Measurements from ENCODE around the gene HIVEP1. TPM values are rescaled to one million over a fixed set of nuclear protein-coding genes. Genes with fewer than 3 reads are reported as not detected.

Gene HIVEP1
- total and polyA plus RNA-seq, 3 experiments from 2014 or later: 2.8 to 37.1 (median 33.5) TPM

DNA sequence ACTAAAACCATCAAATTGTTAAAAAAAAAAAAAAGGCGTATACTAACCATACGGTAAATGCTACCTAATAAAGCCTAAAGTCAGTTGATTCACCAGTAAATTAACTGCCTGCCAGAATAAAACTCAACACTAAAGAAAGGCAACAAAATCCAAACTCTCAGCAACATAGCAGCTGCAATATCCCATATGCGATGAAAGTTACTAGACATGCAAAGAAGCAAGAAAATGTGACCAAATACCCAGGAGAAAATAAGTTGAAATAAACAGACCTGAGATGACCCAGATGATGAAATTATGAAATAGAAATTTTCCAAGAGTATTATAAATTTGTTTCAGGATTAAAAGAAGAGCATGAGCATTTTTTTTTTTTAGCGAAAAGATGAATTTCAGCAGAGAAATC, 174.4 kb downstream of the HIVEP1 start:
- peaks cover 0 to 3% (median 2%) of the 10 kb centered on the region in 3 donors for H3K36me3 Mint-ChIP-seq
- H3K4me1 Mint-ChIP-seq: peaks cover 0 to 7% (median 0%) of the 10 kb centered on the region in 3 donors
- H3K27ac ChIP-seq (ENCODE audit: low read depth, low read length): no peak overlapping the region
- no peaks in the 10 kb centered on the region for H3K4me1 ChIP-seq (ENCODE audit: insufficient read depth, low read length)
- H3K9me3 ChIP-seq (ENCODE audit: low read length): no peaks in the 10 kb centered on the region
- H3K27me3 Mint-ChIP-seq: peaks cover 3 to 4% of the 10 kb centered on the region in 2 donors
- no peak for DNase-seq
- H3K4me3 Mint-ChIP-seq: no peak overlapping the region
- ChIA-PET POLR2A (no interaction called here), CTCF (no interaction called here)
- no peaks in the 10 kb centered on the region for H3K36me3 ChIP-seq (ENCODE audit: insufficient read depth, low read length)
- H3K27me3 ChIP-seq (ENCODE audit: insufficient read depth, low read length, poor library complexity, severe bottlenecking): no peaks in the 10 kb centered on the region
- no peaks in the 10 kb centered on the region for H3K9me3 Mint-ChIP-seq
- H3K4me3 ChIP-seq (ENCODE audit: low read length): no peak overlapping the region
- no peak overlapping the region for H3K27ac Mint-ChIP-seq

GRCh38 chr6:12189150-12189549, 177.0 kb downstream of the HIVEP1 start:
- Histone ChIP-seq H3K36me3 (ENCODE audit: insufficient read depth, low read length) (no peaks in the 10 kb centered on the region), H3K4me1 (ENCODE audit: insufficient read depth, low read length) (no peaks in the 10 kb centered on the region), H3K27ac (ENCODE audit: low read depth, low read length) (no peak overlapping the region), H3K27me3 (ENCODE audit: insufficient read depth, low read length, poor library complexity, severe bottlenecking) (no peaks in the 10 kb centered on the region), H3K4me3 (ENCODE audit: low read length) (no peak overlapping the region), H3K9me3 (ENCODE audit: low read length) (no peaks in the 10 kb centered on the region)
- peaks cover 0 to 5% (median 0%) of the 10 kb centered on the region in 3 donors for H3K4me1 Mint-ChIP-seq
- H3K9me3 Mint-ChIP-seq: no peaks in the 10 kb centered on the region
- POLR2A ChIA-PET: no interaction called here
- DNase-seq: no peak
- H3K27me3 Mint-ChIP-seq: peaks cover 0 to 3% of the 10 kb centered on the region in 2 donors
- H3K4me3 Mint-ChIP-seq: no peak overlapping the region
- H3K36me3 Mint-ChIP-seq: no peaks in the 10 kb centered on the region
- H3K27ac Mint-ChIP-seq: no peak overlapping the region
- CTCF ChIA-PET: no interaction called here

DNA sequence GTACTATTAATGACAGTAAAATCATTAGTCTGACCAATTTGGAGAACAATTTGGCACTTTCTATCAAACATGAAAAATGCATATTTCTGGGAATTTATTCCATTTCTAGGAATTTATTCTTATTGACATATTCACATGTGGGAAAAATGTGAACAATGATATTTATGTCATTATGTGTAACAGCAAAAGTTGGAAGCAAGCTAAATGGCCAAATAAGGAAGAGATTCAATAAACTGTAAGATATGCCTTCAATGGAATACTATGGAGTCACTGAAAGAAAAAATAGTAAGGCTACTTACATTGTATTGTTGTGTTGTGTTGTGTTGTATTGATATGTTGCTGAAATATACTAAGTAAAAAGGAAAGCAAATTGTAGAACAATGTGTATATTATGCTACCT, 177.5 kb downstream of the HIVEP1 start:
- Mint-ChIP-seq H3K4me3 (no peak overlapping the region), H3K9me3 (no peaks in the 10 kb centered on the region), H3K4me1 (peaks cover 0 to under 1% (median 0%) of the 10 kb centered on the region in 3 donors), H3K27ac (no peak overlapping the region), H3K36me3 (no peaks in the 10 kb centered on the region), H3K27me3 (peaks cover 0 to 3% of the 10 kb centered on the region in 2 donors)
- ChIA-PET CTCF (no interaction called here), POLR2A (no interaction called here)
- no peak for DNase-seq
- no peaks in the 10 kb centered on the region for H3K9me3 ChIP-seq (ENCODE audit: low read length)
- H3K4me3 ChIP-seq (ENCODE audit: low read length): no peak overlapping the region
- no peaks in the 10 kb centered on the region for H3K4me1 ChIP-seq (ENCODE audit: insufficient read depth, low read length)
- H3K27ac ChIP-seq (ENCODE audit: low read depth, low read length): no peak overlapping the region
- H3K27me3 ChIP-seq (ENCODE audit: insufficient read depth, low read length, poor library complexity, severe bottlenecking): no peaks in the 10 kb centered on the region
- no peaks in the 10 kb centered on the region for H3K36me3 ChIP-seq (ENCODE audit: insufficient read depth, low read length)

- Mint-ChIP-seq H3K27ac (no peak overlapping the region), H3K4me3 (no peak overlapping the region), H3K9me3 (no peaks in the 10 kb centered on the region), H3K36me3 (no peaks in the 10 kb centered on the region), H3K4me1 (no peaks in the 10 kb centered on the region), H3K27me3 (peaks cover 0 to 3% of the 10 kb centered on the region in 2 donors)
- POLR2A ChIA-PET: no interaction called here
- H3K4me1 ChIP-seq (ENCODE audit: insufficient read depth, low read length): no peaks in the 10 kb centered on the region
- no peak overlapping the region for H3K4me3 ChIP-seq (ENCODE audit: low read length)
- no peaks in the 10 kb centered on the region for H3K9me3 ChIP-seq (ENCODE audit: low read length)
- no peak overlapping the region for H3K27ac ChIP-seq (ENCODE audit: low read depth, low read length)
- no peak for DNase-seq
- H3K27me3 ChIP-seq (ENCODE audit: insufficient read depth, low read length, poor library complexity, severe bottlenecking): no peaks in the 10 kb centered on the region
- H3K36me3 ChIP-seq (ENCODE audit: insufficient read depth, low read length): no peaks in the 10 kb centered on the region
- CTCF ChIA-PET: no interaction called here
Measured at GRCh38 chr6:12190252-12190651, 178.1 kb downstream of the HIVEP1 start.

GRCh38 chr6:12196326-12196936, 184.3 kb downstream of the HIVEP1 start:
- no peak overlapping the region for H3K27ac Mint-ChIP-seq
- no peaks in the 10 kb centered on the region for H3K9me3 ChIP-seq (ENCODE audit: low read length)
- ChIA-PET CTCF (no interaction called here), POLR2A (no interaction called here)
- no peak overlapping the region for H3K4me3 Mint-ChIP-seq
- H3K36me3 ChIP-seq (ENCODE audit: insufficient read depth, low read length): no peaks in the 10 kb centered on the region
- H3K27ac ChIP-seq (ENCODE audit: low read depth, low read length): no peak overlapping the region
- no peaks in the 10 kb centered on the region for H3K4me1 Mint-ChIP-seq
- H3K36me3 Mint-ChIP-seq: peaks cover 0 to 1% (median 0%) of the 10 kb centered on the region in 3 donors
- no peaks in the 10 kb centered on the region for H3K27me3 ChIP-seq (ENCODE audit: insufficient read depth, low read length, poor library complexity, severe bottlenecking)
- DNase-seq: no peak
- no peaks in the 10 kb centered on the region for H3K4me1 ChIP-seq (ENCODE audit: insufficient read depth, low read length)
- no peak overlapping the region for H3K4me3 ChIP-seq (ENCODE audit: low read length)
- no peaks in the 10 kb centered on the region for H3K27me3 Mint-ChIP-seq
- H3K9me3 Mint-ChIP-seq: no peaks in the 10 kb centered on the region

- Mint-ChIP-seq H3K27ac (no peak overlapping the region), H3K27me3 (peaks cover 1 to 12% of the 10 kb centered on the region in 2 donors), H3K9me3 (no peaks in the 10 kb centered on the region), H3K4me3 (no peak overlapping the region), H3K4me1 (no peaks in the 10 kb centered on the region), H3K36me3 (peaks cover 0 to 1% (median 0%) of the 10 kb centered on the region in 3 donors)
- H3K4me1 ChIP-seq (ENCODE audit: insufficient read depth, low read length): no peaks in the 10 kb centered on the region
- no peaks in the 10 kb centered on the region for H3K36me3 ChIP-seq (ENCODE audit: insufficient read depth, low read length)
- CTCF ChIA-PET: no interaction called here
- H3K27ac ChIP-seq (ENCODE audit: low read depth, low read length): no peak overlapping the region
- no peak for DNase-seq
- no peak overlapping the region for H3K4me3 ChIP-seq (ENCODE audit: low read length)
- no peaks in the 10 kb centered on the region for H3K9me3 ChIP-seq (ENCODE audit: low read length)
- H3K27me3 ChIP-seq (ENCODE audit: insufficient read depth, low read length, poor library complexity, severe bottlenecking): peaks cover 7% of the 10 kb centered on the region
- POLR2A ChIA-PET: no interaction called here
Measured at GRCh38 chr6:12198851-12199250, 186.7 kb downstream of the HIVEP1 start.

DNA sequence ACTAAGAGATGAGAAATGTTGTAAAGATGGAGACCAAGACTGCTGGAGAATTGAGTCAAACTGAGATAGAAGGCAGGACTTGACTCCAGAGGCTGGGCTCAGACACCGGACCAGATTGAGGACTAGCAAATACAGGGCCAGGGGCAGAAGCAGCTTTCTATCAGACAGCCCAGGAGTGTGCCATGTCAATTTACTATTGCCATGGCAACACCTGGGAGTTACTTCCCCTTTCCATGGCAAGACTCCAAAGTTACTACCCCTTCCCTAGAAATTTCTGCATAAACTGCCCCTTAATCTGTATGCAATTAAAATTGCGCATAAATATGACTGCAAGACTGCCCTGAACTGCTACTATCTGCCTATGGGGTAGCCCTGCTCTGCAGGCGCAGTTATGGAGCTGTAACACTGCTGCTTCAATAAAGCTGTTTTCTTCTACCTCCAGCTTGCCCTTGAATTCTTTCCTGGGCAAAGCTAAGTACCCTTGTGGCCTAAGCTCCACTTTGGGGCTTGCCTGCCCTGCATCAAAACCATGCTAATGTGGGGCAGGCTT, 188.0 kb downstream of the HIVEP1 start:
- H3K9me3 ChIP-seq (ENCODE audit: low read length): no peaks in the 10 kb centered on the region
- H3K4me3 ChIP-seq (ENCODE audit: low read length): no peak overlapping the region
- no peak overlapping the region for H3K27ac ChIP-seq (ENCODE audit: low read depth, low read length)
- no peak for DNase-seq
- POLR2A ChIA-PET: no interaction called here
- Mint-ChIP-seq H3K9me3 (no peaks in the 10 kb centered on the region), H3K27me3 (peaks cover 1 to 19% of the 10 kb centered on the region in 2 donors), H3K36me3 (peaks cover 0 to 1% (median 0%) of the 10 kb centered on the region in 3 donors), H3K4me1 (no peaks in the 10 kb centered on the region), H3K4me3 (no peak overlapping the region), H3K27ac (no peak overlapping the region)
- CTCF ChIA-PET: no interaction called here
- peaks cover 7% of the 10 kb centered on the region for H3K27me3 ChIP-seq (ENCODE audit: insufficient read depth, low read length, poor library complexity, severe bottlenecking)
- H3K4me1 ChIP-seq (ENCODE audit: insufficient read depth, low read length): no peaks in the 10 kb centered on the region
- H3K36me3 ChIP-seq (ENCODE audit: insufficient read depth, low read length): no peaks in the 10 kb centered on the region

GRCh38 chr6:12200761-12201160, 188.6 kb downstream of the HIVEP1 start:
- H3K4me1 ChIP-seq (ENCODE audit: insufficient read depth, low read length): no peaks in the 10 kb centered on the region
- Mint-ChIP-seq H3K9me3 (no peaks in the 10 kb centered on the region), H3K4me3 (no peak overlapping the region), H3K27ac (no peak overlapping the region), H3K36me3 (peaks cover 0 to 1% (median 0%) of the 10 kb centered on the region in 3 donors), H3K4me1 (no peaks in the 10 kb centered on the region), H3K27me3 (peaks cover 1 to 19% of the 10 kb centered on the region in 2 donors)
- H3K27ac ChIP-seq (ENCODE audit: low read depth, low read length): no peak overlapping the region
- no peak overlapping the region for H3K4me3 ChIP-seq (ENCODE audit: low read length)
- H3K36me3 ChIP-seq (ENCODE audit: insufficient read depth, low read length): no peaks in the 10 kb centered on the region
- peaks cover 7% of the 10 kb centered on the region for H3K27me3 ChIP-seq (ENCODE audit: insufficient read depth, low read length, poor library complexity, severe bottlenecking)
- POLR2A ChIA-PET: no interaction called here
- no peaks in the 10 kb centered on the region for H3K9me3 ChIP-seq (ENCODE audit: low read length)
- CTCF ChIA-PET: no interaction called here
- DNase-seq: no peak

All from CD8-positive, alpha-beta memory T cell (primary cell).